OCI-LY1 (cell line): ENCODE data around the gene XCL1.

Experiments used
- CTCF ChIP-seq: fragments of 200-600 bp; sonication (generic), shearing (Covaris generic); IDR thresholded peaks from 2 replicates; pipeline ENCODE4 v1.5.1; 2017; ENCODE audit warnings: mild to moderate bottlenecking, antibody characterized with exemption, low read length, moderate library complexity, mixed read lengths
- EZH2 ChIP-seq: fragments of 200-600 bp; sonication (generic), shearing (Covaris generic); IDR thresholded peaks from 2 replicates; pipeline ENCODE4 v1.8.0; 2017; ENCODE audit warnings: borderline replicate concordance, mixed run types, mild to moderate bottlenecking, antibody characterized with exemption, low read length, moderate library complexity, mixed read lengths

GRCh38 chr1:168585937-168586336 lies 9.5 kb downstream of the XCL1 start:
- TF ChIP-seq CTCF (no peak), EZH2 (no peak)
